Loucy (cell line): ENCODE measurements around the gene NFASC.

Experiments used
- H2AFZ ChIP-seq: fragments of 200-600 bp; sonication (generic); 2 replicates; pipeline ENCODE4 v1.6.0; 2016; ENCODE audit warnings: antibody characterized with exemption, mild to moderate bottlenecking, low read length, moderate library complexity
- H3F3A ChIP-seq: fragments of 200-600 bp; 2 replicates; pipeline ENCODE4 v1.6.0; 2016; ENCODE audit warnings: antibody characterized with exemption, low read depth, mild to moderate bottlenecking
- H3K27me3 ChIP-seq: fragments of 200-600 bp; sonication (generic); 2 replicates; pipeline ENCODE4 v1.6.1; 2014; ENCODE audit warnings: low read length, mild to moderate bottlenecking; ENCODE audit not compliant: insufficient read depth, poor library complexity, severe bottlenecking
- H3K36me3 ChIP-seq: fragments of 200-600 bp; sonication (generic); 2 replicates; pipeline ENCODE4 v1.6.1; 2016; ENCODE audit warnings: low read length; ENCODE audit not compliant: insufficient read depth
- H3K4me1 ChIP-seq: fragments of 200-600 bp; sonication (generic); 2 replicates; pipeline ENCODE4 v1.5.1; 2014; ENCODE audit warnings: low read length, mild to moderate bottlenecking; ENCODE audit not compliant: insufficient read depth, poor library complexity, severe bottlenecking
- H3K4me2 ChIP-seq: fragments of 200-600 bp; sonication (generic); 2 replicates; pipeline ENCODE4 v1.6.0; 2014; ENCODE audit warnings: antibody characterized with exemption, low read length, low read depth, mild to moderate bottlenecking; ENCODE audit not compliant: poor library complexity, severe bottlenecking
- H3K4me3 ChIP-seq: fragments of 200-600 bp; sonication (generic); 2 replicates; pipeline ENCODE4 v1.5.1; 2014; ENCODE audit warnings: low read length, mild to moderate bottlenecking, mixed read lengths; ENCODE audit not compliant: poor library complexity, severe bottlenecking
- H3K79me2 ChIP-seq: fragments of 200-600 bp; sonication (generic); 2 replicates; pipeline ENCODE4 v1.6.1; 2014; ENCODE audit warnings: low read length; ENCODE audit not compliant: insufficient read depth
- H3K9ac ChIP-seq: fragments of 200-600 bp; sonication (generic); 2 replicates; pipeline ENCODE4 v1.6.0; 2014; ENCODE audit warnings: mild to moderate bottlenecking, low read depth, low read length, moderate library complexity; ENCODE audit not compliant: poor library complexity, severe bottlenecking
- H3K9me2 ChIP-seq: fragments of 200-600 bp; sonication (generic); replicated peaks from 2 replicates; pipeline ENCODE4 v1.6.1; 2016; ENCODE audit warnings: low read depth, low read length, mixed read lengths
- H3K9me3 ChIP-seq: fragments of 200-600 bp; sonication (generic); 2 replicates; pipeline ENCODE4 v1.6.1; 2014; ENCODE audit warnings: mild to moderate bottlenecking, antibody characterized with exemption, low read length, low read depth; ENCODE audit not compliant: insufficient read depth
- H4K20me1 ChIP-seq: fragments of 200-600 bp; sonication (generic); 2 replicates; pipeline ENCODE4 v1.6.0; 2014; ENCODE audit warnings: antibody characterized with exemption, low read length, mild to moderate bottlenecking; ENCODE audit not compliant: insufficient read depth, poor library complexity, severe bottlenecking
- EZH2phosphoT487 ChIP-seq: fragments of 200-600 bp; IDR thresholded peaks from 2 replicates; pipeline ENCODE4 v1.6.1; 2018; ENCODE audit warnings: antibody characterized with exemption, mild to moderate bottlenecking, moderate library complexity, borderline replicate concordance
- TF ChIP-seq, protein P1 (sequence below): fragments of 200-600 bp; sonication (generic); conservative IDR thresholded peaks from 2 replicates; pipeline ENCODE4 v1.5.1; 2014; ENCODE audit warnings: mild to moderate bottlenecking, antibody characterized with exemption, low read length

NFASC gene

DNA sequence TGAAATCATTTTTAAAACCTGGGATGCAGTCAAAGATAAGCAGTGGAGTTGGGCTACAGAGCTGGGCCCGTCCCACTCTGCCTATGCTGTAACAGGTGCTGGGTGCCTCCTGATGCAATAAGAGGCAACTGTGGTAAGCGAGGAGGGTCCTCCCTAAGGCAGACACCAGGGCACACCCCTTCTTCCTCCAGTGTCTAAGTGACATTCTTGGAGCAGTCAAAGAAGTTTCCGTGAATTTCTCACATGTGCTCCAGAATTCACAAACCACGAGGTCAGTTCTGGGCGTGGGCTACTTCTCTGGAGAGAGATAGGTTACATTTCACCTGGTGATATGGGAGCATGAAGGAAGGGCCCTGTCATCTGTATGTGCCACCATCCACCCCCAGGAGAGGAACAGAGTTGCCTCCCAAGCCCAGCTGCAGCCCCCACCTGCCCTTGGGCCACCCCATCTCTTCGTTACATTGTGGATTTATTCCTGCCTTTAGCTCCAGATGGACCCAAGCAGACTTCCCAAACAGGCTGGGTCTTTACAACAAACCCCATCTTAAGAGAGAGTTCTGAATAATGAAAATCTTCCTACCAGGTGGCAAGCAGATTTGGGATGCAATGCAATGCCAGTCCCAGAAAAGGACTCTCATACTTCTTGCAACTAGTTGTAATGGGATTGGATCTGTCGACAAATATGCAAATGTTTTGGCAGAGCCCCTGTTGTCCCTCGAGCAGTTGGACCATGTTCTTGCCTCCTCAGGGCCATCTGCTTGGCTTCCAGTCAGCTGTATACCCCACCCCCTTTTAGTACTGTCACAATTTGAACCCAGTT, 89.9 kb downstream of the NFASC start:
- Histone ChIP-seq H3K79me2 (no peaks in the 10 kb centered on the region), H3K4me1 (no peaks in the 10 kb centered on the region), H3K9me2 (no peaks in the 10 kb centered on the region), H3K9ac (no peak overlapping the region), H3K27me3 (no peaks in the 10 kb centered on the region), H3F3A (no peaks in the 10 kb centered on the region), H3K9me3 (no peaks in the 10 kb centered on the region), H3K4me2 (no peak overlapping the region), H3K4me3 (no peak overlapping the region), H2AFZ (no peak overlapping the region), H3K36me3 (no peaks in the 10 kb centered on the region), H4K20me1 (no peaks in the 10 kb centered on the region)
- no peak for TF ChIP-seq EZH2phosphoT487
- TF ChIP-seq, protein P1, sequence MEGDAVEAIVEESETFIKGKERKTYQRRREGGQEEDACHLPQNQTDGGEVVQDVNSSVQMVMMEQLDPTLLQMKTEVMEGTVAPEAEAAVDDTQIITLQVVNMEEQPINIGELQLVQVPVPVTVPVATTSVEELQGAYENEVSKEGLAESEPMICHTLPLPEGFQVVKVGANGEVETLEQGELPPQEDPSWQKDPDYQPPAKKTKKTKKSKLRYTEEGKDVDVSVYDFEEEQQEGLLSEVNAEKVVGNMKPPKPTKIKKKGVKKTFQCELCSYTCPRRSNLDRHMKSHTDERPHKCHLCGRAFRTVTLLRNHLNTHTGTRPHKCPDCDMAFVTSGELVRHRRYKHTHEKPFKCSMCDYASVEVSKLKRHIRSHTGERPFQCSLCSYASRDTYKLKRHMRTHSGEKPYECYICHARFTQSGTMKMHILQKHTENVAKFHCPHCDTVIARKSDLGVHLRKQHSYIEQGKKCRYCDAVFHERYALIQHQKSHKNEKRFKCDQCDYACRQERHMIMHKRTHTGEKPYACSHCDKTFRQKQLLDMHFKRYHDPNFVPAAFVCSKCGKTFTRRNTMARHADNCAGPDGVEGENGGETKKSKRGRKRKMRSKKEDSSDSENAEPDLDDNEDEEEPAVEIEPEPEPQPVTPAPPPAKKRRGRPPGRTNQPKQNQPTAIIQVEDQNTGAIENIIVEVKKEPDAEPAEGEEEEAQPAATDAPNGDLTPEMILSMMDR, result no peak

DNA sequence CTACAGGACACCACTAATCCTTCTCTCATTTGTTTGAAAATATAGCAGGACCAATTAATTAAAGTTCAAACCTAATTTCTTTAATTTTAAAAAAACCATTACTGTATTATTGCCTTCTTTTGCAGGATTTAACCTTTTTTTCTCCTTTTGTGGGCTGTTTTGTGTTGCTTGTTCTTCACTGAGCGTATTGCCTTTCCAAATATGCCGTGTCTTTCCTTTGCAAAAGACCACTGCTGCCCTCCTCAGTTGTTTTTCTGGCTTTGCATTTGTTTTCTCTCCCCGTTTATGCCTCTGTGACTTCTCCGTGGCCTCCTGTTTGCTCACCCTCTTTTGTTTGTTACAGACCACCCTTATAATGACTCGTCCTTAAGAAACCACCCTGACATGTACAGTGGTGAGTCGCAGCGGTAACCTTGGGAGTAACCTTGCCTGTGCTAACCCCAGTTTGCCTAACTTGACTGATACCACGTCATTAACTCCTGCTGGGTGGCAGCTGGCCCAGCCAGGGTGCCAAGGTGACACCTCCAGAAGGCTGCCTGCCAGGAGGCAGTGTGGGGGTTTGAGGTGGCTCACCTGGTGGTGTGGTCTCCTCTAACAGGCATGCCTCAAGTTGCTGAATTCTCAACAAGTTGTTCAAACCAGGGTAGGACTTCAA, 91.2 kb downstream of the NFASC start:
- no peaks in the 10 kb centered on the region for H3F3A ChIP-seq
- H3K9me3 ChIP-seq, result no peaks in the 10 kb centered on the region
- no peaks in the 10 kb centered on the region for H3K27me3 ChIP-seq
- TF ChIP-seq, protein P1, result 0 out of 2 replicates have a peak, but pooled peaks have one; percentile 20
- TF ChIP-seq EZH2phosphoT487, result no peak
- H3K9me2 ChIP-seq, result no peaks in the 10 kb centered on the region
- no peak overlapping the region for H2AFZ ChIP-seq
- H3K4me3 ChIP-seq, result no peak overlapping the region
- H3K4me2 ChIP-seq, result no peak overlapping the region
- H3K4me1 ChIP-seq, result no peaks in the 10 kb centered on the region
- no peak overlapping the region for H3K9ac ChIP-seq
- H3K79me2 ChIP-seq, result no peaks in the 10 kb centered on the region
- no peaks in the 10 kb centered on the region for H3K36me3 ChIP-seq
- H4K20me1 ChIP-seq, result no peaks in the 10 kb centered on the region

DNA sequence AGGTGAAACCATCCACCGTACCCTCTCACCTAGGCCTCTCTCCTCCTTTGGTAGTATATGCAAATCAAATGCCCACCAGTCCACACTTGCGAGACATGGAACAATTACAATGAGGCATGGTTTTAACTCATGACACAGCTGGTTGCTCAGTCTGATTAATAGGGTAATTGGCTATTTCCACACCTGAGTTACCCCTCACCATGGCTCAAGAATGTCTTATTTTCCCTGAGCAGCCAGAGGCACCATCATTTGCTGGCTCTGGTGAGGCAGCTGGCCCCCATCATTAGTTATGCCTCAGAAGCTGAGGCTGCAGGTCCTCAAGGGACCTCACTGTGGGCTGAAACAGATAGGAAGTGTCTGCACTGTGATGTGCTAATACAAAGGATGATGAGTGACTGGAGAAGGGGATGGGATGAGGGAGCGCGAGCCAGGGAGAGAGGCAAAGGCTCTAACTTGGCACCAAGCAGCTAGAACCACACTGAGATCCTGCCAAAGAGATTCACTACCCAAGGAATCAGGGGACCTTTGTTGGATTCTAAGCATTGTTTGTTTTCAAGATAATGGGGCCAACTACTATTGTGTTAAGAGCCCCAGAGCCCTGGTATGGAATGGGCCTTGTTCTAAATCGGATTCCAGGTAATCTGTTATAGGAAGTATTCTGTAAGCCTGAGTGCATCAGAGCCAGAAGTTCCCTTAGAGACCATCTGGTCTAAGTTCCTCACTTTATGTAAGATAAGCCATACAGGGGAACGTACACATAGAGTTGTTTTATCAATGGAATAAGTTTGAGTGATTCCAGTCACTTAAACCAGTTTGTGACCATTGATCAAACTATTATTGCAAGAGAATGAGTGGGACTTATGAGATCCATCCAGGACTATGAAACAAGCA, 92.3 kb downstream of the NFASC start:
- Histone ChIP-seq H3K9ac (no peak overlapping the region), H3K4me2 (no peak overlapping the region)
- TF ChIP-seq EZH2phosphoT487, result no peak
- TF ChIP-seq, protein P1, result no peak

More for the DNA sequence above, 92.3 kb downstream of the NFASC start:
- no peaks in the 10 kb centered on the region for H3K4me1 ChIP-seq
- no peak overlapping the region for H3K4me3 ChIP-seq
- no peak overlapping the region for H2AFZ ChIP-seq
- no peaks in the 10 kb centered on the region for H3K27me3 ChIP-seq
- no peaks in the 10 kb centered on the region for H3K9me3 ChIP-seq
- no peaks in the 10 kb centered on the region for H3K79me2 ChIP-seq
- no peaks in the 10 kb centered on the region for H4K20me1 ChIP-seq
- no peaks in the 10 kb centered on the region for H3K36me3 ChIP-seq
- no peaks in the 10 kb centered on the region for H3F3A ChIP-seq
- H3K9me2 ChIP-seq, result no peaks in the 10 kb centered on the region
